ENCODE measurements around the gene VAV3.

DNA sequence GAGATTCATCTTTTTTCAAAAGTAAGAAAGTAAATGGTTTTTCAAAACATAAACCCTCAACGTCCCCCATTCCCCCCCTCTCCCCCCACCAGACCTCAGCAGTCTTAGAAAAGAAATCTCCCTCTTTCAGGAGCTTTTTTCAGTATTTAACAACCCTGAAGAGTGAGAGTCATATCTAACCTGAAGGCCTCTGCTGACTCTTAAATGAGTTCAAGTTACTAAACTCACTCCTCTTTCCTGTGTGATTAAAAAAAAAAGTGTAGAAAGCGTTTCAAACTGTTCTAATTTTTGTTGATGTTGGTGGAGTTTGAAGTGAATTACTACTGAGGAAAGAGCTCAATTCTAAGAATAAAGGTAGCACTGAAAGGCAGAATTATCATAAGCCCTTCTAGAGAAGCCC is 93.7 kb downstream of the VAV3 start:
- TF ChIP-seq TAF1 (IDR thresholded peaks at IDR 0.05; ENCODE audit: control insufficient read depth, extremely low read depth, insufficient read depth, low read length, severe bottlenecking): no peak
- TF ChIP-seq, protein P1, sequence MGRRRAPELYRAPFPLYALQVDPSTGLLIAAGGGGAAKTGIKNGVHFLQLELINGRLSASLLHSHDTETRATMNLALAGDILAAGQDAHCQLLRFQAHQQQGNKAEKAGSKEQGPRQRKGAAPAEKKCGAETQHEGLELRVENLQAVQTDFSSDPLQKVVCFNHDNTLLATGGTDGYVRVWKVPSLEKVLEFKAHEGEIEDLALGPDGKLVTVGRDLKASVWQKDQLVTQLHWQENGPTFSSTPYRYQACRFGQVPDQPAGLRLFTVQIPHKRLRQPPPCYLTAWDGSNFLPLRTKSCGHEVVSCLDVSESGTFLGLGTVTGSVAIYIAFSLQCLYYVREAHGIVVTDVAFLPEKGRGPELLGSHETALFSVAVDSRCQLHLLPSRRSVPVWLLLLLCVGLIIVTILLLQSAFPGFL (CRISPR knock-in tag; IDR thresholded peaks at IDR 0.05): no peak
- TF ChIP-seq ZNF644 (tag; IDR thresholded peaks at IDR 0.05; ENCODE audit: low read depth): no peak
- TF ChIP-seq CTCF (IDR thresholded peaks at IDR 0.05 in 2 of 3, conservative IDR thresholded peaks at IDR 0.05 in 1 of 3; ENCODE audit: insufficient read depth in 2 of 3, low read depth in 1 of 3, low read length in 3 of 3): no peak
- TF ChIP-seq, protein P2, sequence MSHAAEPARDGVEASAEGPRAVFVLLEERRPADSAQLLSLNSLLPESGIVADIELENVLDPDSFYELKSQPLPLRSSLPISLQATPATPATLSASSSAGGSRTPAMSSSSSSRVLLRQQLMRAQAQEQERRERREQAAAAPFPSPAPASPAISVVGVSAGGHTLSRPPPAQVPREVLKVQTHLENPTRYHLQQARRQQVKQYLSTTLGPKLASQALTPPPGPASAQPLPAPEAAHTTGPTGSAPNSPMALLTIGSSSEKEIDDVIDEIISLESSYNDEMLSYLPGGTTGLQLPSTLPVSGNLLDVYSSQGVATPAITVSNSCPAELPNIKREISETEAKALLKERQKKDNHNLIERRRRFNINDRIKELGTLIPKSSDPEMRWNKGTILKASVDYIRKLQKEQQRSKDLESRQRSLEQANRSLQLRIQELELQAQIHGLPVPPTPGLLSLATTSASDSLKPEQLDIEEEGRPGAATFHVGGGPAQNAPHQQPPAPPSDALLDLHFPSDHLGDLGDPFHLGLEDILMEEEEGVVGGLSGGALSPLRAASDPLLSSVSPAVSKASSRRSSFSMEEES (CRISPR knock-in tag; IDR thresholded peaks at IDR 0.05): no peak
- TF ChIP-seq E4F1 (CRISPR knock-in tag; IDR thresholded peaks at IDR 0.05; ENCODE audit: borderline replicate concordance): no peak
